Astrocyte (in vitro differentiated cells and primary cell): ENCODE data around the gene RPP25L. TPM values are rescaled to one million over a fixed set of nuclear protein-coding genes. Genes with fewer than 3 reads are reported as not detected.

Source experiments
- DNase-seq: peaks from one replicate; pipeline ENCODE4 v3.0.0-alpha.2; 2010; ENCODE audit warnings: low read depth
- FAIRE-seq: peaks from 2 replicates; lab custom pipeline; 2011; peaks lifted over from hg19 to GRCh38; lab: Jason Lieb, UNC
- H2AFZ ChIP-seq: 2 replicates; pipeline ENCODE4 v1.6.0; 2012; ENCODE audit warnings: low read depth, low read length, inconsistent platforms
- H3K27ac ChIP-seq: 2 replicates; pipeline ENCODE4 v1.5.1; 2011; ENCODE audit warnings: low read depth, low read length, inconsistent platforms
- H3K27me3 ChIP-seq: 2 replicates; pipeline ENCODE4 v1.6.0; 2011; ENCODE audit warnings: low read length, inconsistent platforms; ENCODE audit not compliant: insufficient read depth
- H3K36me3 ChIP-seq: 2 replicates; pipeline ENCODE4 v1.5.1; 2011; ENCODE audit warnings: low read length, inconsistent platforms; ENCODE audit not compliant: insufficient read depth
- H3K4me1 ChIP-seq: 2 replicates; pipeline ENCODE4 v1.5.1; 2011; ENCODE audit warnings: low read length, inconsistent platforms; ENCODE audit not compliant: insufficient read depth
- H3K4me2 ChIP-seq: 2 replicates; pipeline ENCODE4 v1.6.0; 2012; ENCODE audit warnings: low read length, inconsistent platforms
- H3K4me3 ChIP-seq: 2 replicates; pipeline ENCODE4 v1.5.1; 2011; ENCODE audit warnings: low read depth, mild to moderate bottlenecking, low read length, inconsistent platforms; ENCODE audit not compliant: insufficient read depth
- H3K79me2 ChIP-seq: 2 replicates; pipeline ENCODE4 v1.6.0; 2012; ENCODE audit warnings: mild to moderate bottlenecking, low read length, inconsistent platforms; ENCODE audit not compliant: insufficient read depth
- H3K9ac ChIP-seq: 2 replicates; pipeline ENCODE4 v1.6.0; 2012; ENCODE audit warnings: mild to moderate bottlenecking, low read length, inconsistent platforms
- H3K9me3 ChIP-seq: 2 replicates; pipeline ENCODE4 v1.5.1; 2012; ENCODE audit warnings: low read depth, mild to moderate bottlenecking, low read length, inconsistent platforms; ENCODE audit not compliant: insufficient read depth
- H4K20me1 ChIP-seq: 2 replicates; pipeline ENCODE4 v1.6.0; 2012; ENCODE audit warnings: low read length, inconsistent platforms; ENCODE audit not compliant: insufficient read depth
- H3K27ac Mint-ChIP-seq: one replicate; pipeline ENCODE4 v1.8.0; 2021; ENCODE audit warnings: mild to moderate bottlenecking, mixed read lengths; ENCODE audit not compliant: unreplicated experiment
- H3K27me3 Mint-ChIP-seq: one replicate; pipeline ENCODE4 v1.8.0; 2021; ENCODE audit warnings: low read depth, mixed read lengths; ENCODE audit not compliant: unreplicated experiment
- H3K36me3 Mint-ChIP-seq: one replicate; pipeline ENCODE4 v1.8.0; 2021; ENCODE audit warnings: low read depth, mixed read lengths; ENCODE audit not compliant: unreplicated experiment
- H3K4me1 Mint-ChIP-seq: one replicate; pipeline ENCODE4 v1.8.0; 2021; ENCODE audit warnings: low read depth, mixed read lengths; ENCODE audit not compliant: unreplicated experiment
- H3K4me3 Mint-ChIP-seq: one replicate; pipeline ENCODE4 v1.8.0; 2021; ENCODE audit warnings: mild to moderate bottlenecking, moderate library complexity, mixed read lengths; ENCODE audit not compliant: unreplicated experiment
- H3K9me3 Mint-ChIP-seq: one replicate; pipeline ENCODE4 v1.8.0; 2021; ENCODE audit warnings: mild to moderate bottlenecking, mixed read lengths; ENCODE audit not compliant: unreplicated experiment
- CTCF ChIP-seq: IDR thresholded peaks from 2 replicates; pipeline ENCODE4 v1.5.1; 2011; ENCODE audit warnings: low read depth, mild to moderate bottlenecking, inconsistent platforms, low read length, moderate library complexity; ENCODE audit not compliant: insufficient read depth
- EZH2 ChIP-seq: IDR thresholded peaks from 2 replicates; pipeline ENCODE4 v1.6.1; 2012; ENCODE audit warnings: mild to moderate bottlenecking, low read length, inconsistent platforms; ENCODE audit not compliant: insufficient read depth
- total RNA-seq: library from RNA; stranded (reverse); gene quantifications from 2 replicates; pipeline ENCODE4 v1.2.1, GENCODE V29; 2021

Gene RPP25L
- total RNA-seq, 1 donor from 2014 or later, result 13.9 TPM

GRCh38 chr9:34578241-34579103 lies 33.4 kb downstream of the RPP25L start:
- Histone ChIP-seq H3K9ac (no peak overlapping the region), H3K79me2 (no peaks in the 10 kb centered on the region), H3K36me3 (no peaks in the 10 kb centered on the region), H3K4me2 (peak overlapping the region; percentile 76), H4K20me1 (peaks cover 15% of the 10 kb centered on the region), H2AFZ (peak overlapping the region; percentile 66), H3K4me1 (peaks cover 4% of the 10 kb centered on the region), H3K4me3 (no peak overlapping the region), H3K9me3 (no peaks in the 10 kb centered on the region), H3K27me3 (peaks cover 58% of the 10 kb centered on the region), H3K27ac (no peak overlapping the region)
- Mint-ChIP-seq H3K9me3 (no peaks in the 10 kb centered on the region), H3K27ac (peak overlapping the region; percentile 68), H3K27me3 (peaks cover 32% of the 10 kb centered on the region), H3K4me3 (peak overlapping the region; percentile 73), H3K4me1 (peaks cover 28% of the 10 kb centered on the region), H3K36me3 (no peaks in the 10 kb centered on the region)
- DNase-seq, result peak; percentile 55
- no peak for FAIRE-seq
- TF ChIP-seq EZH2 (no peak), CTCF (no peak)

- Histone ChIP-seq H4K20me1 (peaks cover 15% of the 10 kb centered on the region), H3K9ac (no peak overlapping the region), H3K27ac (no peak overlapping the region), H3K4me3 (no peak overlapping the region), H3K9me3 (no peaks in the 10 kb centered on the region), H3K36me3 (no peaks in the 10 kb centered on the region), H2AFZ (peak overlapping the region; percentile 66), H3K79me2 (no peaks in the 10 kb centered on the region), H3K27me3 (peaks cover 53% of the 10 kb centered on the region), H3K4me2 (peak overlapping the region; percentile 76), H3K4me1 (peaks cover 4% of the 10 kb centered on the region)
- no peaks in the 10 kb centered on the region for H3K9me3 Mint-ChIP-seq
- TF ChIP-seq EZH2, result no peak
- TF ChIP-seq CTCF, result no peak
- DNase-seq (no peak), FAIRE-seq (no peak)
- no peaks in the 10 kb centered on the region for H3K36me3 Mint-ChIP-seq
- H3K4me1 Mint-ChIP-seq, result peaks cover 30% of the 10 kb centered on the region
- peak overlapping the region; percentile 85 for H3K27ac Mint-ChIP-seq
- H3K27me3 Mint-ChIP-seq, result peaks cover 27% of the 10 kb centered on the region
- peak overlapping the region; percentile 78 for H3K4me3 Mint-ChIP-seq
Measured at GRCh38 chr9:34577400-34578240, 34.3 kb downstream of the RPP25L start.
